T1000 (cell line): ENCODE measurements around the gene KCNQ5.
"Not testable (repeated sequence)": the region's sequence is repeated elsewhere in the genome, so short reads cannot be mapped to it uniquely, and the experiment has no call there.

Experiments
- DNase-seq: peaks from one replicate; lab custom pipeline; 2025; ENCODE audit warnings: mixed read lengths; lab: John Stamatoyannopoulos, UW

Gene KCNQ5

DNA sequence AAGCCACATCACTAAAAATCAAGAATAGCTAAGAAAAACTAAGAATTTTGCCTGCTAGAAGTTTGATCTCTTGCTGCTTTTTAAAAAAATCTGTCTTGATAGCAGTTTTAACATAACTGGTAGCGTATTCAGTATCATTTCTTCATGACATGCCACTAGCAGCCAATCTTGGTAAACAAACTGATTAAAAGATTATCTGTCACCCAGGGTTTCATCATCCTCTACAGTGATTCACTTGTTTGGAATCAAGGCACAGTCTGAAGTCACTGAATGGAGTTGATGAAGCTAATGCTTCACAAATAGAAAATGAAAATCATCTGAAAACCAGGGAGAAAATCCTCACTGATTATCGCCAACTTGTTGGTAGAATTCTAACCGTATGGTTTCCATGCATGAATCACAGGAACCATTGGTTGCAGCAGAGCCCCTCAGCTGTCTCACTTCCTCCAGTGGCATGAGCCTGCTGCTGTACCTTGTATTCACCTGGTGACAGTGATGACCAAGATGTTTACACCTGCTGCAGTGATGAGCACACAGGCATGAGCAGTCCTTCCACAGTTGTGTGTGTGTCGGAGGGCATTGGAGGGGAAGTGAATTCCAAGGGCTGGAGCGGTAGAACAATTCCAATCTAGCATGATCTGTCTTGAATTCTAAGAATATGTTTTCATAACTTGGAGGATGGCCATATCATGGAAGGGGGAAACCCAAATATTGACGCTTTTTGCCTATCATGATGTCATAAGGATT is 328.4 kb downstream of the KCNQ5 start:
- no peak for DNase-seq

DNA sequence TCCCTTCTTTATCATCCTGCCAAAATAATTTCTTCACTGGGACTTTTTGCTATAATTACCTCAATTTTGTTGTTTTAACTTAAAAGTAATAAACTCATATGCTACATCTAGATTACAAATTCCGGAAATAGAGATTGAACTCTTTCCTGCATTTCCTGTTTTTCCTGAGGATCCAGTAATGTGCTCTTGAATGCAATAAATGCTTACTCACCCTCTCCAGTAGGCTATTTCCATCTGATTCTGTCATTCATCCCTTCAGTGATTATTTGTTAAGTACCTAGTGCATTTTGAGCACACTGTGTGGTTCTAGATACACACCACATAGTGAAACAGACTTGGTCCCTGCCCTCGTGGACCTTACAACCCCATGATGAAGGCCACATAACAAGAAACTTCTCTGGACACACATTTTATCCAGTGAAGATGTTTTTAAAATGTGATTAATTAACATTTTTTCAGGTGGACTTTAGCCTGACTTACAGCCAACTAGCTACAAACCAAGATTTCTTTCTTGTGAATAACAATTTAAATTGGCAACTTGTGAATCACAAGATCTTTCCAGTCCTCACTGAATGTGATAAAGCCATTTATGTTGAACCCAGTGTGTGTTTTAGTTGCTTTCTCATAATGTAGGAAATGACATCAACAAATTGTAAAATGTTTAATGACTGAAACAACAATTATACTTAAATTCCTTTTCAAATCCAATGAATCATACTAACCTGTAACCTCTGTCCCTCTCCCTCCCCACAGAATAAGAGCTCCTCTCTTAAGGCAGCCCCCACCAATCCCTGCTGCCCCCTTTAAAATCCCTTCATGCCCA is 331.2 kb downstream of the KCNQ5 start:
- no peak for DNase-seq

DNA sequence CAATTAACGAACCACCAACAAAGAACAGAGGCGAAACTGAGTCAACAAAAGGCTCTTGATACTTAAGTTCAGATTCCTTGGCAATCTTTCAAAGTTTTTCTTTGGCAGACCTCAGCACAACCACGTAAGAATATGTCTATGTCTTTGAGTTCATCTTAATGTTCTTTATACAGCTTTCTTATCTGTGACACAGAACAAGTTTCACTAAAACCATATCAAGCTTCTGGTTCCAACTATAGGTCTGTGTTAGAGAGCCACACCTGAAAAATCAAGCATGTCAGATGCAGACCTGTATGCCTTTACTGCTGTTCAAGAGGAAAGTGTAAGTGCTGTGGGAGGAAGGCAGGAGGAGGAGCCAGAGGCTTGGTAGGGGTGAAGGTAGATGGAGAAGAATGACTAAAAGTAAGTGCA is 332.1 kb downstream of the KCNQ5 start:
- DNase-seq = no peak

DNA sequence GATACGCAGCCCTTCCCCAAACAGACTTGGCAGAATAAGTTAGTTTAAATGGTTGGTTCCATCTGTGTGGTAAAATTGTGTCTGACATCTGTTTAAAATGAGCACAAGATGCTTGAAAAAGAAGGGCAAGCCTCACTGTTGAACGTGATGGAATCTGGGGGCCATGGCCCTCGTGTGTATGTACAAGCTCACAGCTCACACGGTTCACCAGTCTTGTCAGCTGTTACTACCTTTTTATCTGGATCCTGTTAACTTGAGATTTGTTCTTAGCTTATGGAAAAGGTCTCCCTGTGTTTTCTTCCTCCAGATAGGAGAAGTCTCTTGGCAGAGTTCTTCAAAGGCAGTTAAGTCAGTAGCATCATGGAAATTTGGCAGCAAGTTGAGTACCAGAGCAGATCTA is 332.9 kb downstream of the KCNQ5 start:
- DNase-seq = no peak

DNA sequence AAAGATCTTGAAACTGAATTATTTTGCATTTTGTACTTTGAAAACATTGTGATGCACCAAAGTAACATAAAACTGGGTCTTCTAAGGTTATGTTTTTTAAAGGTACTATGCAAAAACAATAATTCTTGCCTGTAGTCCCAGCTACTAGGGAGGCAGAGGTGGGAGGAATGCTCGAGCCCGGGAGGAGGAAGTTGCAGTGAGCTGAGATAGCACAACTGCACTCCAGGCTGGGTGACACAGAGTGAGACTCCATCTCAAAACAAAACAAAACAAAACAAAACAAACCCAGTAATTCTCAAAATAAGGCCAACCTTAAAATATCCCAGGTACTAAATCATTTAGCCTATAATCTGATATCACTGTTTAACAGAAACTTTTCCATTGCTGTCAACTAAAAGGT is 333.8 kb downstream of the KCNQ5 start:
- no peak for DNase-seq

DNA sequence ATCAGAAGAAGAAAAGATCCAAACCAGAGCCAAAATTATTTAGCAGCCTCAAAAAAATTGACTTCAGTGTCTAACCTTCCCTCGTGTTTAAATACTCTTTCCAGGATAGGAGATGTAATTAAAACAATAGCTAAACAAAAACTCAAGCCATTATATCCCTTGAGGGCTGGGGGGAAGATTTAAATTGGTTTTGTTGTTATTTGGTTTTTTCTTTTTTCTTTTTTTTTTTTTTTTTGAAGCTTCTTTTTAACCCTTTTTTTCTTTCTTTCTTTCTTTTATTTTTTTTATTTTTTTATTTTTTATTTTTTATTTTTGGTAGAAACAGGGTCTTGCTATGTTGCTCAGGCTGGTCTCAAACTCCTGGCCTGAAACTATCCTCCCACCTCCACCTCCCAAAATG is 334.4 kb downstream of the KCNQ5 start:
- DNase-seq = no peak

DNA sequence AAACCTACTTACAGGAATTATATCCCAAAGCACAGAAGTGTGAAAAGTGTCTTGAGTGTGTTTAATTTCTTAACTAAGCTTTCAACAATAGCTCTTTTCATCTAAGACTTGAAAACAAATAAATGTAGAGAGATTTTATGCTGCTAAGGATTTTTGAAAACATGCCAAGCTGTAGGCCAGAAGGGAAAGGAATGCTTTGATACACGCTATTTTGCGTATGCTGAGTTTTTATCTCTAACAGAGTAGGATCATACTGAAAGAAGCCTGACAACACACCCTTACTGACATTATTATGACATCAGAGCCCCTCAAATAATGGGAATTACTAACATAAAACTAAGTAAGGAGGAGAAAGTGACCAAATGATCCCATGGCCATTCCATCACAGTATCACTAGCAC is 338.0 kb downstream of the KCNQ5 start:
- DNase-seq = no peak

DNA sequence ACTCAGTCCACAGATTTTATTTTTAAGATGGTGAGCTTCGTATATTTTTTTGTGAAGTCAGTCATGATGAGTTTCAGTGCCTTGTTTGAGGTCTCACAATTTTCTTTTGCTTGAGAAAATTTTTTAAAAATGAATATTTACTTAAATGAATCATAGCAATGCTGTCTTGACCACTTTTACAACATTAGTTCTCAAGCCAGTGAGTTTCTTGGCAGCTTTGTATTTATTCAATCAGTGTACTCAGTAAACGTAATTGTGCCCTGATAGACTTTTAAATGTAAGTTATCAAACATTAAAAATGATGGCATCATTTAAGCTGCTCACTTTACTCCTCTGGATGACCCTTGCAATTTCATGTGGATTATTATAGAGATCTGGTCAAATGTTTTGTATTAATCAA is 342.1 kb downstream of the KCNQ5 start:
- DNase-seq = no peak

DNA sequence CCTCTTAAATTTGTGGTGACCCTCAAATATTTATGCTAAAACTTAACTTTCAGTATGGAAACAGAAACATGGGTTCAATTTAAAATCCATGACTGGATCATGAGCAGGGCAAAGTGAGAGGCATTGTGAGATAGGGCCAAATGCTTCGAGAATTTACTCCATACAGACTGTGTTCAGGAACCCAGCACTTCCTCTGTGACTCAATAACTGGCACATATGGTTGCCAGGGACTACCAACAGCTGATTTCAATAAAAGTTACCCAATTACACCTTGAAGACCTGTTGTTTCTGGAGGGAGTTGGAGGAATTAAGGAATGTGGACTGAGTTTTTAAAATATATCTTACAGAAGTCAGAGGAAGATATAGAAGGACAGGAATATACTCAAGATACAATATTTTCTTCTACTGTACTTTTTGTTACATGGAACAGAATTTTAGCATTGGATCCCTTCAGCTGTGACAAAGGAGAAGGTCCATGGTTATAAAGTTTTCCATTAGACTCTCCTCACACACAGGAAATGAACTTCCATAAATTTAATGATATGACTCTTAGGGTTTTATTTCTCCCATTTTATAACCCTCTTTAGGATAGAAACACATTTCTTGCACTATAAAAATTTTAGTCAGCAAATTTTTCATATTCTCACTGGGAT is 344.9 kb downstream of the KCNQ5 start:
- DNase-seq = no peak

DNA sequence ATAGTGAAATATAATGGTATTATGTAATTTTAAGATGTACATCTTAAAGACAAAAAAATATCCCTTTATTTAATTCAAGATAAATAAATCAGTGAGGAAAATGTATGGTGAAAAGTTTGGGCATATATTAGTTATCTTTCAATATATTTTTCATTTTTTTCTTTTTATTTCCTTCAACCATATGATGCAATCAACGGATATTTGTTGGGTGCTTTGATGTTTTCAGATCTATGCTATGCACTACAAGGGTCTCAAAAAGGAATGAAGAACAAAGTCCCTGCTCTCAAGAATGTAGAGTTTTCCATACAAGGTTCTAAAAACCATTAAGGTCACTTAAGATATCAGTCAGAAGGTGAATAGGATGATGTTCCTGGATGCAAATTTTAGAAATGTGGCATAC is 345.5 kb downstream of the KCNQ5 start:
- no peak for DNase-seq

DNA sequence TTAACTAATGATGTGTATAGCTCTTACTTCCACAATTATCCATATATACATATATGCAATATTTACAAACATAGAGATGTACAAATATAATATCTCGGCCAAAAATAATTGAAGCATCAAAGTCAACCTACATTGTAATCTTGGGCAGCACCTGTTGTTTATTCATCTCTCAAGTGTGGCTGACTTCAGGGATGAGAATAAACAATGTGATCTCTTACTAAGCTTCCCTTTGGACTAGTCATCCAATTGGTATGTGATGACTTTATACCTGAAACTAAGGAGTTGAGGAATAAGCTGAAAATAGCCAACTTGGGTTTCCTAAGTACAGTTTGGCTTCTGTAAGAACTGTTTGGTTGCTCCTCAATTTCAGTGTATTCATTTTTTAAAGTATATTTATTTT is 346.8 kb downstream of the KCNQ5 start:
- DNase-seq = no peak

DNA sequence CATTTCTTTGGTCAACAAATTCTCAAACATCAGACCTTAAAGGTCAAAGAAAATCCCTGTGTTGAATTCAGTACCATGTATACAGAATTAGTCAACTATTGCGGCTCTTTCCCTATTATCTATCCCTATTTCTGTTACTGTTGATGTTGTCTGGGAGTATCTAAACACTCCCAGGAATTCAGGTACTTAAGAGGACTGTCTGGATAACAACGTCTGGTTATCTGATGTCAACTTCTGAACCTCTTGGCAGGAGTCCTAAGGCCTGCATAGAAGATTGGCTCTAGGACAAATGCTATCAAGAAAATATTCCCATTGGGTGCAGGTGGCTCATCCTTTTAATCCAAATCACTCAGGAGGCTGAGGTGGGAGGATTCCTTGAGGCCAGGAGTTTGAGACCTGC is 347.8 kb downstream of the KCNQ5 start:
- no peak for DNase-seq

DNA sequence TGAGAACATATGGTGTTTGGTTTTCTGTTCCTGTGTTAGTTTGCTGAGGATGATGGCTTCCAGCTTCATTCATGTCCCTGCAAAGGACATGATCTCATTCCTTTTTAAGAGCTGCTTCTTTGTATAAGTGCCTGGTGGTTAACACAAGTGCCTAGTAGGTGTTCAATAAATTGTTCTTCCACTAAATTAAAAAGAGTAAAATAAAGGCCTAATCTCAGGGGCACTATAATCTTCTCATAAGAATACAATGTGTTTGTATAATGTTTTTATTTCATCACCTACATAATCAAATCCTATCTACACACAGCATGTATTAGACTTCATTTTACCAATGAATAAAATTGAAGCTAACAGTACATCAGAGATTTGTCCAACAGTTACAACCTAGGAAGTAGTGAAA is 350.7 kb downstream of the KCNQ5 start:
- DNase-seq = no peak

DNA sequence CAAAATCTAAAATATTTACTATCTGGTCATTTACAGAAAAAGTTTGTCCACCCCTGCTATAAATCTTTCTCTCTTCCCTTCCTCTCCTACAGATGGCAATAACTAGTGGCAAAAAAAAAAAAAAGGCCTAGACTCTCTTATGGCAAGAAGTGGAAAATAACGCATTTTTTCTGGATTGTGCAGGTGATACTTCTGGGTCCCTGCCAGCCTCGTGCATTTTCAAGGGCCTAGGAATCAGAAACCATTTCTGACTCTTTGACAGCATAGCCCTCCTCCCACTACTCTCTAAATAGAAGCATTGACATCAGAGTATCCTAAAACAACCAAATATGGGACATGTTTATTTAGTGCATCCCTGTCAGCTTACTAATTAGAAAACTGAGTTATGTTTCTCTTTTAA is 352.4 kb downstream of the KCNQ5 start:
- DNase-seq = no peak

DNA sequence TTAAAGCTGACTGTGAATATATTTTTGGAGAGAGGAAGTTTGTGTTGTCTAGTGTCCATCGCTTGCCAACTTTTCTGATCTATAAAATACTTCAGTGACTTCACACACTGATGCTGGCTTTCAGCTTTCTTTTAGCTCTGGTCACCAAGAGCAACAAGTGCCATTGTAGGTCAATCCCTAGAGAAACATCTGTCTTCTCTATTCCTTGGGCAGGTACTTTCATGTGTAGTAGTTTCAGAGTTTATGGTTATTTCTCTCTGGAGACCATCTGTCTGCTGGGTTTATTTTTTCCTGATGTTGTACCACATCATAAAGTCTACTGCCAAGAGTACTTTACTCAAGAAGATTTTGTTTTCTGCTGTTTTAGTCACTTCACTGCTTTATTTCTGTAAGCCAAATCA is 353.5 kb downstream of the KCNQ5 start:
- no peak for DNase-seq

DNA sequence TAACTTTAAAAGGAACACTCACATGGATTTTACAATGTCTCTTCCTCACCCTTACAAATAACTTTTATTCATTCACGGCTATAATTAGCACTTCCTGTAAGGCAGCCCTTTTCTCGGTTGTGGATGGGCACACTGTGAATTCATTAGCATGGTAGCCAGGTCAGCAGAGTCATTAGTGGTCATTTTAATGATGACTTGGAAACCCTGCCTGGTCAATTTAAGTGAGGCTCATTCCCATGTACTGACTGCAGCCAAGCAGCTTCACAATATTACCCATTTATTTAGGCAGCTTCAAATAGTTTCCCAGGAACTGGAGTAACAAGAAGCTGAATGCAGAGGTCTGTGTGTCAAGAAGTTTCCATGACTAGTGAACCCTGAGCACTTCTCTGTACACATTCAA is 354.6 kb downstream of the KCNQ5 start:
- no peak for DNase-seq

DNA sequence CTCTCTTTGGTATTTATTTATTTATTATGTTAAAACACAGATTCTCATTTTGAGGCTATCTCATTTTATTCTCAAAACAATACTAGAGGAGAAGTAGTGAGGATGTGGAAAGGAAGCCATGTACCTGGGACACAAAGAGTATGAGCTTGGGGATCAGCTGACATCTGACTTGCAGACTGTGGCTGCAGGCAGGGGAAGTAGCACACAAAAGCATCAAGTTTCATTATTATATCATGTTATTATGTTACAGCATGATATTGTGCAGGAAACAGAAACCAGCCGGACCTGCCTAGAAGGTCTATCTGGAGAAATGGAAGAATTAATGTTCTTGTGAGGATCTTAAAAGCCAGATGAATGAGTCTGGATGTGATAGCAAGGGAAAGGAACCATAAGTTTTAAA is 355.2 kb downstream of the KCNQ5 start:
- no peak for DNase-seq

DNA sequence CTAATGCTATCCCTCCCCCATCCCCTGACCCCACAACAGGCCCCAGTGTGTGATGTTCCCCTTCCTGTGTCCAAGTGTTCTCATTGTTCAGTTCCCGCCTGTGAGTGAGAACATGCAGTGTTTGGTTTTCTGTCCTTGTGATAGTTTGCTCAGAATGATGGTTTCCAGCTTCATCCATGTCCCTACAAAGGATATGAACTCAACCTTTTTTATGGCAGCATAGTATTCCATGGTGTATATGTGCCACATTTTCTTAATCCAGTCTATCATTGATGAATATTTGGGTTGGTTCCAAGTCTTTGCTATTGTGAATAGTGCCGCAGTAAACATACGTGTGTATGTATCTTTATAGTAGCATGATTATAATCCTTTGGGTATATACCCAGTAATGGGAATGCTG is 356.9 kb downstream of the KCNQ5 start:
- not testable (repeated sequence) for DNase-seq

DNA sequence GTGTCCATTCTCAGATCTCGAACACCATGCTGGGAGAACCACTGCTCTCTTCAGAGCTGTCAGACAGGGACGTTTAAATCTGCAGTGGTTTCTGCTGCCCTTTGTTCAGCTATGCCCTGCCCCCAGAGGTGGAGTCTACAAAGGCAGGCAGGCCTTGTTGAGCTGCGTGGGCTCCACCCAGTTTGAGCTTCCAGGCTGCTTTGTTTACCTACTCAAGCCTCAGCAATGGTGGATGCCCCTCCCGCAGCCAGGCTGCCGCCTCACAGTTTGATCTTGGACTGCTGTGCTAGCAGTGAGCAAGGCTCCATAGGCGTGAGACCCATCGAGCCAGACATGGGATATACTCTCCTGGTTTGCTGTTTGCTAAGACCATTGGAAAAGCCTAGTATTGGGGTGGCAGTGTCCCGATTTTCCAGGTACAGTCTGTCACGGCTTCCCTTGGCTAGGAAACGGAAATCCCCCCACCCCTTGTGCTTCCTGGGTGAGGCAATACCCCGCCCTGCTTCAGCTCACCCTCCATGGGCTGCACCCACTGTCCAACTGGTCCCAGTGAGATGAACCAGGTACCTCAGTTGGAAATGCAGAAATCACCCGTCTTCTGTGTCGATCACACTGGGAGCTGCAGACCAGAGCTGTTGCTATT is 362.4 kb downstream of the KCNQ5 start:
- DNase-seq = not testable (repeated sequence)

DNA sequence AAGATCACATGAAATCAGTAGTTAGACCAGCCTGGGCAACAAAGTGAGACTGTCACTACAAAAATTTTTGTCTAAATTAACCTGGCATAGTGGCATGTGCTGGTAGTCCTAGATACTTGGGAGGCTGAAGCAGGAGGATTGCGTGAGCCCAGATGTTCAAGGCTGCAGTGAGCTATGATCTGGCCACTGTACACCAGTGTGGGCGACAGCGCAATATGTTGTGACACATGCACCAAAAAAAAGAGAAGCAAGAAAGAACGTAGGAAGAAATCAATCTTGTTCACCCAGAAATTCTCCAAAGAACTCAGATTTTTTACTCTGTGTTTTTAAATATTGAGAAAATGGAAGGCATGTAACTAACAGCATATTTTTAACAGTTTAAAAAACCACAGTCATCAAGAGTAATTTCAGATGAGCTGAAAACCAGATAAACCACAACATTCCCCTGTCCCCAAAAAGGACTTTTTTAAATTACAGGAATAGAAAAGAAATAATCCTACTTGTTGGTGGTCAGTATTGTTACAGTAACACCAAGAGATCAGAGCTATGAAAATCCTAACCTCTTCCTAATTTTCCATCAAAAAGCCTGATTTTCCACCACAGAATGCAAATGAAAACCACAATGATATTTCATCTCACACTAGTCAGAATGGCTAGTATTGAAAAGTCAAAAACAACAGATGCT is 363.3 kb downstream of the KCNQ5 start:
- no peak for DNase-seq

DNA sequence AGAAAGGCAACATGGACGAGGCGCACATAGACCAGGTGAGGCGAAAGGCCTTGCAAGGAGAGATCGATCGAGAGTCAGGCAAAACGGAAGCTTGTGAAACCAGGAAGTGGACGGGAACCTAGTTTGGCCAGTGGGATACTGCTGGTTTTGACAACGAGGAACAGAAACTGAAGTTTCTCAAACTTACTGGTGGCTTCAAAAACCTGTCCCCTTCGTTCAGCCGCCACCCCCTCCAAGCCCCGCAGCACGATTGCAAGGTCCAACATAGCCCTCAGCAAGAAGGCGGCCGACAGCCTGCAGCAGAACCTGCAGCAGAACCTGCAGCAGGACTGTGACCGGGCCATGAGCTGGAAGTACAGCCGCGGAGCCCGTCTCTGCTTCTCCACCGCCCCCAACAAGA is 365.4 kb downstream of the KCNQ5 start:
- no peak for DNase-seq

DNA sequence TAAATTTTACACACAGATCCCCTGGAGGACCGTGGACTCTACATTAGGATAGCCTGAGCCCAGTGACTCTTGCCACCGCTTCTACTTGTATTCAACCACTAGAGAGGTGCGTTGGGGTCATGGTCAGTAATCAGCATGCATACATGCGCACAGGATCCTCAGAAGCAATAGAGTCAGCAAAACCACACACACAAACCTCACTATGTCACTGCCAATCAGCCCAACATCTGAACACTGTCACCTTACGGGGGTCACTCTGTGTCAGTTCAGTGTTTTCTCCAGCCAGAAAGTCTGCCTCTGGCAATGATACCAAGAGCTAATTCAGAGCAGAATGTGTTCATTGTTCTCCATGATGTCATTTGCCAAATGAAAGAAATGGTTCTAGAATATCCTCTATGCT is 378.1 kb downstream of the KCNQ5 start:
- DNase-seq = no peak
